ENCODE measurements around the gene TNFSF18. TPM values are rescaled to one million over a fixed set of nuclear protein-coding genes. Genes with fewer than 3 reads are reported as not detected.

The TNFSF18 gene
- total RNA-seq, 1 donor from 2014 or later, result 47.6 TPM

- DNase-seq (ENCODE audit: low read depth in 2 of 2), result no peak
Measured at GRCh38 chr1:173039626-173040025, 11.1 kb downstream of the TNFSF18 start.

- no peak for DNase-seq (ENCODE audit: low read depth in 2 of 2)
Measured at GRCh38 chr1:173038875-173039554, 11.7 kb downstream of the TNFSF18 start.

- DNase-seq (ENCODE audit: low read depth in 2 of 2), result no peak
Measured at GRCh38 chr1:173024543-173024942, 26.2 kb downstream of the TNFSF18 start.

DNA sequence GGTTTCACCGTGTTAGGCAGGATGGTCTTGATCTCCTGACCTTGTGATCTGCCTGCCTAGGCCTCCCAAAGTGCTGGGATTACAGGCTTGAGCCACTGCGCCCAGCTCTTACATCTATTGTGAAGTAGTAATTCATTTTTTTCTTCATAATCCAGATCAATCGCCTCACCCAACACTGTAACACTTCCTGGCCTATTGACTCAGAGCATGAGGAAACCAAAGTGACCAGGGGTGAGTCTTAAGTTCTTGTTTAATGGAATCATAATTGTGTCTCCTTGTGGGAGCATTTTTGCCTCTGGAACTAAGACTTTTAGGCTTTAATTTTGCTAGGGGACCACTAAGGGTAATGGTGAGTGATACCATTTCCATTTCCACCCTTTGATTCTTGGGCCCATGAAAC, 27.4 kb downstream of the TNFSF18 start:
- no peak for DNase-seq (ENCODE audit: low read depth in 2 of 2)

DNA sequence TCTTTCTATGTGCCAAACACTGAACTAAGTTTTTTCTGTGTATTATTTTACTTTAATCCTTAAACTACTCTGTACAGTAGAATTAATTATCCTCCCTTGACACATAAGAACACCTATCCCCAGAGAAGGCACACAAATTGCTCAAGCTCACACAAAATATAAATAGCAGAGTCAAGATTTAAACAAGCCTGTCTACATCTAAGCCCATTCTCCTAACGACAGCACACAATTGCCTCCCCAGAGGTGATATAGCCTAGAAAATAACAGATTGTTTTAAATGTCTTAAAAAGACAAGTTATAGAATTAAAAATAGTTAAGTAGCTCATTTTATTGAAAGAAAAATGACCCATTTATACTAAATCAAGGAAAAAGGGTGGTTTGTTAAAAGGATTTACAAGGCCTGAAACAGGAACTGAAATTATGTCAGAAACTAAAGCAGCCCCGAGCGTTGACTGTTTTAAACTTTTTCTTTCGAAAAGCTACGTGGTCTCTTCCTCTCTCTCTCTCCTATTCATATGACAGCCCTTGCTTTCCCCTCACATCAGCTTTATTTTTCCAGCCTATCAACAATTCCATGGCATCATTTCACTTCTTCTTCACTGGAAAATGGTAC, 30.5 kb downstream of the TNFSF18 start:
- no peak for DNase-seq (ENCODE audit: low read depth in 2 of 2)

DNA sequence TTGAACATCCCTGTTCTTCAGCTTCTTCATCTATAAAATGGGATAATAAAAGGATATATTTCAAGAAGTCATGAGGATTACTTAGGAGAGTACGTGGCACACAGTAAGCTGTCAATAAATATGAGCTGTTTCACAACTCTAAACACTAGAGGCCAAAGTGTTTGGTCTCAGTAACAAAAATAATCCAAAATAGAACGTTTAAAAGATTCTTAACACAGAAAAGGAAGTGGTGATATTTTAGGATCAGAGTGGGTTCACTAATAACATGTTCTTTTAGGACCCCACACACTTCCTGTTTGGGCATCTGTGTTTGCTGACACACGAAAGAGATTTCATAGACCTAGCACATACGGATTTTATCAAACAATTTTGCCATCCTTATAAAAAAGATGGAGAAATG, 32.9 kb downstream of the TNFSF18 start:
- DNase-seq (ENCODE audit: low read depth in 2 of 2), result peak in 1 of 2 donors; percentile 9

- no peak for DNase-seq (ENCODE audit: low read depth in 2 of 2)
Measured at GRCh38 chr1:173016419-173016818, 34.3 kb downstream of the TNFSF18 start.

GRCh38 chr1:173015629-173016028, 35.1 kb downstream of the TNFSF18 start:
- peak; percentile 16 to 31 for DNase-seq (ENCODE audit: low read depth in 2 of 2)

DNA sequence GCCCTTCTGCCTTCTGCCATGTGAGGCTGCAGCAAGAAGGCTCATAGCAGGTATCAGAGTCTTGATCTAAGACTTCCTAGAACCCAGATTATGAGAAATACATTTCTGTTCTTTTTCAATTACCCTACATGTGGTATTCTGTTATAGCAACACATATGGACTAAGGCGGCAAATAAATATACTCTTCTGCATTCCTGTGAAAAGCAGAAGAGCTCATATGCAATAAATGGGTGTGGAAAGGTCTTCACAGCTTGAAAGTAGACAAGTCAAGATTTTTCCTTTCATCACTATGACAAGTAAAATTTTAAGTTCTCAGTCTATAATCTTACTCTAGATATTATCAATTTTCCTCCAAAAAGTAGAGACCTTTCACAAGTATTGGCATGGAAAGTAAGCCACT, 36.6 kb downstream of the TNFSF18 start:
- DNase-seq (ENCODE audit: low read depth in 2 of 2), result no peak

DNA sequence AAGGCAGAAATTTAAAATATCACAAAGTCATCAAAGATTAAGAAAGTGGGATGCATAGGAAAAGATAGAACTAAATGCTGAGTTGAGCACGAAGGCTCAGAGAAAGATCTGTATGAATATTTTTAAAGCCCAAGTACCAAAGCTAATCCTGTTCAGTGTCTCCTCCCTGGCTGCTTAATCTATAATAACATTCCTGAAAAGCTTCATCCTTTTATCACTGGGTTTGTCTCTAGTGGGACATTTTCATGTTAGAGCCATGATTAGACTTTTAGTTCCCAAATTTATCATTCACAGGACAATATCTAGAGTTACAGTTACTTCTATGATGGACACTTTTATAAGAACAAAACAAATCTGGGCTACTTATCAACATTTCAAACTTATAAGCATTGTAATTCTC, 38.6 kb downstream of the TNFSF18 start:
- no peak for DNase-seq (ENCODE audit: low read depth in 2 of 2)

- peak; percentile 36 to 54 for DNase-seq (ENCODE audit: low read depth in 2 of 2)
Measured at GRCh38 chr1:173009597-173009996, 41.1 kb downstream of the TNFSF18 start.

DNA sequence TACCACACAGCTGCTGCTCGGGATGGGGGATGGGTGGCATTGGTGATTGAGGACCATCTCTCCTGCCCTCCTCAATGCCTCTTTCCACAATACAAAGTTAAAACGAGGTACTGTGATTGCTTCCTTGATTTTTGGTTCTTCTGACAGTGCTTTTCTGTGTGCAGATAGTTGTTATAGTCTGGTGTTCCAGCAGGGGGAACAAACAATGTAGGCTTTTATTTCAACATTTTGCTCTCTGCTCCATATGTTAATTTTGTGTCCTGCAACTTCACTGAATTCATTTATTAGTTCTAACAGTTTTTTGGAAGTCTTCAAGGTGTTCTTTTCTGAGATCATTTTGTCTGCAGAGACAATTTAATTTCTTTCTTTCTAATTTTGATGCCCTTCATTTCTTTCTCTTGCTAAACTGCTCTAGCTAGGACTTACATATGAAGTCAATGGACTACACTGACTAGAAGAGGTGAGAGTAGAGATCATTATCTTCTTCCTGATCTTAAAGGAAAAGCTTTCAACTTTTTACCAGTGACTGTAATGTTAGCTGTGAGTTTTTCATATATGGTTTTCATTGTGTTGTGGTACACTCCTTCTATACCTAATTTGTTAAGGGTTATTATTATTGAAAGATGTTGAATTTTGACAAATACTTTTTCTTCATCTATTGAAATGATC, 45.4 kb downstream of the TNFSF18 start:
- DNase-seq (ENCODE audit: low read depth in 2 of 2), result no peak

DNA sequence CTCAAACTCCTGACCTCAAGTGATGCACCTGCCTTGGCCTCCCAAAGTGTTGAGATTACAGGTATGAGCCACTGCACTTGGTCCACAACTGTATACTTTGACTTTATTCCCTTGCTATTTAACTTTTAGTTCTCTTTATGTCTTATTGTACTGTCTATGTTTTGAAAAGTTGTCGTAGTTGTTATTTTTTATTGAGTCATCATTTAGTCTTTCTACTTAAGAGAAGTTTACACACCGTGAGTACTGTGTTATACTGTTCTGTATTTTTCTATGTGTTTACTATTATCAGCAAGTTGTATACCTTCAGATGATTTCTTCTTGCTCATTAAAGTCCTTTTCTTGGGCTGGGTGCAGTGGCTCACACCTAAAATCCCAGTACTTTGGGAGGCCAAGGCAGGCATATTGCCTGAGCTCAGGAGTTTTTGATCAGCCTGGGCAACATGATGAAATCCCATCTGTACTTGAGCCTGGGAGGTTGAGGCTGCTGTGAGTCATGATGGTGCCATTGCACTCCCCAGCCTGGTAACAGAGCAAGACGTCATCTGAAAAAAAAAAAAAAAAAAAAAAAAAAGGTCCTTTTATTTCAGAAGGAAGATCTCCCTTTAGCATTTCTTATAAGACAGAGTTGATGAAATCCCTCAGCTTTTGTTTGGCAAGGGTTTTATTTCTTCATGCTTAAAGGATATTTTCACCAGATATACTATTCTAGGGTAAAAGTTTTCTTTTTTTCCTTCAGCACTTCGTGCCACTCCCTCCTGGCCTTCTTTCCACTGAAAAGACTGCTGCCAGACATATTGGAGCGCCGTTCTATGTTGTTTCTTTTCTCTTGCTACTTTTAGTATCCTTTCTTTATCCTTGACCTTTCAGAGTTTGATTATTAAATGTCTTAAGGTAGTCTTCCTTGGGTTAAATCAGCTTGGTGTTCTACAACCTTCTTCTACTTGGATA, 47.6 kb downstream of the TNFSF18 start:
- no peak for DNase-seq (ENCODE audit: low read depth in 2 of 2)

GRCh38 chr1:172999349-172999748, 51.4 kb downstream of the TNFSF18 start:
- DNase-seq (ENCODE audit: low read depth in 2 of 2), result no peak

DNA sequence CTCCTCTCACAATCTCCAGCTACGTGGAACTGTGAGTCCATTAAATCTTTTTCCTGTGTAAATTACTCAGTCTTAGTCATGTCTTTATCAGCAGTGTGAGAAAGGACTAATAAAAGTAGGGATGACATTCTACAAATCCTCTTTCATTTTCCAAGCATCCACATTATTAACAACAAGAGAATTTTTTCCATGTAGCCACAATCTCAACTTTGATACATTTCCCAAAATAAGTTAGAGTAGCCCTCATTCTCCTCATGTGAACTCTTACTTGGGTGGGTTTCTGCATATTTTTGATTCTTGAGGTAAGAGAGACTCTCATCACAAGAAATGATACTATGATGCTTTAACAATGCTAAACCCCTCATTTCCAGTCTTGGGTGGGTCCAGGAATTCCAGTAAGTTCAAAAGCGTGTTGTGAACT, 52.8 kb downstream of the TNFSF18 start:
- DNase-seq (ENCODE audit: low read depth in 2 of 2), result no peak

- DNase-seq (ENCODE audit: low read depth in 2 of 2), result no peak
Measured at GRCh38 chr1:172993640-172994039, 57.1 kb downstream of the TNFSF18 start.

- no peak for DNase-seq (ENCODE audit: low read depth in 2 of 2)
Measured at GRCh38 chr1:172991674-172992400, 58.9 kb downstream of the TNFSF18 start.

DNA sequence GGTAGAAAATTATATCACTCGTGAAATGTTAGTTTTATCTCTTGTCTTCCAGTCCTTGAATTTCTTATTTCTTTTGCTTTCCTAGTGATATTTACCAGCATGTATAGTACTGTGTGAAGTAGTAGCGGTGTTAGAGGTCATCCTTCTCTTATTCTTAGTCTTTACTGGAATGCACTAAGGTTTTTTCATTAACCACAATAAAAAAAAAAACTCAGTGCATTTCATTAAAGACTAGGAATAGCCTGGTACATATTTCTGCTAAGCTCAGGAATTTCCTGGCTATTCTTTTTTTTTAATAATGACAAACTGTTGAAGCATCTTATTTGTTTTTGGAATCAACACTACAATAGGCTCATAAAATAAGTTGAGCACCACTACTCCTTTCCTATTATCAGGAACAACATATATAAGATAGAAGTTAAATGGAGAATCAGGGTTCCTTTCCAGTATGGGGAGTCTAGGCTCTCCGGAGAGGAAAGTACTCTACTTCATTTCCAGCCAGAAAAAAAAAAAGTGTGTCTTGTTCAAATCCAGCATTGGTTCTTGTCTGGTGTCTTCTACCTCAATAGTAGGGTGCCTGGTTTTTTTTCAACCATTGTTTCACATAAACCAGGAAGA, 60.0 kb downstream of the TNFSF18 start:
- DNase-seq (ENCODE audit: low read depth in 2 of 2), result peak in 1 of 2 donors; percentile 60

Data from dermis microvascular lymphatic vessel endothelial cell (primary cell).